NCI-H1436 treated with DMSO at 0.1 percent for 48 hours (cell line): ENCODE measurements around the gene OPCML.

Experiments used
- DNase-seq: peaks from one replicate; lab custom pipeline; 2025; lab: John Stamatoyannopoulos, UW

OPCML gene

DNA sequence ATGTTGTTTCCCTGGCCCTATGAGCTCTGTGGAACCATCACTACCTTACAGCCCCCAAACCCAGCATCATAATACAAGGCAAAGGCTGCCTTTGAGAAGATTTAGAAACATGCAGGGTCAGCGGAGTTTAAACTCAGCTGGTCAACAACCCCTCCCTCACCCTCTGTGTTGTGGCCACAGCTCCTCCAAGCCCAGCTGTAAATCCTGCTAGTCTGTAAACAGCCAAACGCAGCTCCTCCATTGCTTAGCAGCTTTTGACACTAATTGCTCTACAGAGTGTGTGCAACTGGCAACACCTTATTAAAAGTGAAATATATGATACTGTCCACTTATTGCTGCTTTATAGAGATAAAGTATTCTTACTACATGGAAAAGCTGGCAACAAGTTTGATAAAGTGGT, 29.1 kb downstream of the OPCML start:
- DNase-seq = no peak

DNA sequence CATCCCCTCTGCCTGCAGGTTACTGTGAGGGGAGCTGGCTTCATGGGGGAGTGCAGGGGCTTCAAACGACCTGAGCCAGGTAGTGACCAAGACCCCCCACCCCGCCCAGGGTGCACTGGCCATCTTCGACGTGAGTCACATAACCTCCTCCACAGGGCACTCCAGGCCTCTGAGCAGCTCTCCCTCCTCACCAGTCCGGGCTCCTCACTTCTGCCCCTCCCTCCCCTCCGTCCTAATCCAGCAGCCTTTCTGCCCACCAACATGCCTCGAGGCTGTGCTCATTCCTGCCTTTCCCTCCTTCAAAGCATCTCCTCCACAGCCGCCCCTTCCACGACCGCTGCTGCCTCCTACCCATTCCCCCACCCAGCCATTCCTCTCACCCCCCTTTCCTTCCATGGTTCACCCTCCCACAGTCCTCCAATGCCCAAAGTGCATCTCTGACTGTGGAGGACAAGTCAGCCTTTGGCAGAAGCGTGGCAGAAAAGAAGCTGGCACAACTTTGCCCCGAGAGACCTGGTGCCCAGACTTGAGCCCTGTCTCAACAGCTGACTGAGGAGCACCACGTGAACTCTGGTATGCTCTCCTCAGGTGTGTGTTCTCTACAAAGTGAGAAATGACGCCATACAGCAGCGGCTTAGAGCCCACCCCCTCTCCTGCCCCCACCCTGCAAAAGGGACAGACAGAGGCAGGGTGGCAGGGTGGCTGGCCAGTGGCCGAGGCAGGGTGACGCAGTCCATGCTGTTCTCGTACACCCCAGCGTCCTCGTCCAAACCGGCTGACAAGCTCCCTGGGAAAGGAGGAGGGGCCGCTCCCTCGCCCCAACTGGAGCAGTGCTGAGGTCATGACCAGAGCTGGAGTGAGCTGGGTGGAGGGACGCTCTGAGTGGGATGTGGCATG, 30.4 kb downstream of the OPCML start:
- DNase-seq = no peak

DNA sequence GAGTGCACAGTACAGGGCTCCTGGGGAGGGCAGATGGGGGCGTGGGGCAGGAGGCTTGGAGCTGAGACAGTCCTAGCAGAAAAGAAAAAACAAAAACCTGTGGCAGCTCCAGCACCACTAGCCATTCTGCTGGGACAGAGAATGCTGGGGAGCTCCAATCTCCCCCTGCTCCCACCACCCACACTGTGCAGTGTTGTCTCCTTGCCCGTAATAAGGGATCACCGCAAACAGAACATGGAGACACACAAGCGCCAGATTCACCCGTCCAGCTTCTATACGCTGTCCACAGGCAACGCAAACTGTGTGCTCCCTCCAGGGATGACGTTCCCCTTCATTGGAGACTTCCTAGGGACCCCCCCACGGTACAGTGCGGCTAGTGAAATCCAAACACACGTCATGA, 31.4 kb downstream of the OPCML start:
- no peak for DNase-seq

DNA sequence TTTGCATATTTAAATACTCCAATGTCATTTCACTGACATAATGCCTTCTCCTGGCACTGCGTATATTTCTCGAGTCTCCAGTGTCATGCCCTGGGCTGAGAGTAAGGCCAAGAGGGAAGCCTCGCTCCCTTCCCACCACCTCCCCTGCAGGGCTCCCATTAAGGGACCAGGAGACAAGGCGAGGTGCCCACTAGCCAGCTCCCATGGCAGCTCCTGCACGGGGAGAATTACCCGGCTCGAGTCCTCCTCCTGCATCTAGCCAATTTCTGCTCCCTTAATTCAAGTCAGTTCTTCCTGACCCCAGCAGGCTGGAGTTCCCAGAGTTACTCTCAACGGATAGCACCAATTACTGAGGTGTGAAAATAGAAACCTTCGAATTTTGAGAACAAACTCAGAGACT, 31.9 kb downstream of the OPCML start:
- no peak for DNase-seq

DNA sequence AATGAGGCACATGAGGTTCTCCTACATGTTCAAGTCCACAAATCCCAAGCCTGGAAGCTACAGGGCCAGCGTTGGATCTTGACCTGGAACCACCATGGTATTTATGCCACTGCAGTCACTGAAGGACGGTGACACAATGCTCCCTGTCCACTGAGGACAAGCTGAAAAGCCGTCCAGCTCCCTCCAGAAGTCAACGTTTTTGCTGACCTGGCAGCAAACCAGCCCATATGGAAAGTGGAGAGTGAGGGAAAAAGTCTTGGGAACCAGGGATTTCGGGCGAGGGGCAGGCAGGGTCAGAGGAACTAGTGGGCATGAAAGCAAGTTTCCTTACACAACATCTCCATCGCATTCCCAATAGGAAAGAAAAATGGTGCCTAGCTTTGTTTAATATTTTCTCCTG, 33.3 kb downstream of the OPCML start:
- no peak for DNase-seq

DNA sequence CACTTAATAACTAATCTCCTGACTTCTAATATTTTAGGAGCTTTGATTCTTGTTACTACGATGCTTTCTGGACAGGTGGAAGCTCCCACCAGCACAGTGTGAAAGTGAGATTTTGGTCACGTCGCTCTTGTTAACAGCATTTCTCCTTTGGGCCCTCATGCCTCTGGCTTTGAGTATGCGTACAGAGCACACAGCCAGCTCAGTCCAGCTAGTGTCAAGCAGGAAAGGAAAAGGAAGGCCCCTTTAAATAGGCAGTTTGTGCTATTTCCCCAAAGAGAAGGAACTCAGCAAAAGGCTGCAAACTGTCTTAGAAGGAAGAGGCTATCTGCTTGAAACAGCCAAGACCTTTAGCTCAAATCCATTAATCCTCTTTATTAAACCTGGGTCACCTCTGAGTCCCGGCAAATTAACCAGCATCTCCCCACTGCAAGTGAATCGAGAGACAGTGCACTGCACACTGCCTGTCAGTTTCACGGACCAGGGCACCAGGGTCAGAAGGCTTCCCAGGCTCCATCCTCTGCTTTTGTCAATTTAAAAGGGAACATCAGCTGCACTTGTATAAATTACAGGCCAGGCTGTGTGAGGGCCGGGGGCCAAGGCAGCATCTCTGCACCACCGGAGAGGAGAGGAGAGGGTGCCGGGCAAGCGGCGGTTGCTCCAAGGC, 34.7 kb downstream of the OPCML start:
- DNase-seq = no peak

DNA sequence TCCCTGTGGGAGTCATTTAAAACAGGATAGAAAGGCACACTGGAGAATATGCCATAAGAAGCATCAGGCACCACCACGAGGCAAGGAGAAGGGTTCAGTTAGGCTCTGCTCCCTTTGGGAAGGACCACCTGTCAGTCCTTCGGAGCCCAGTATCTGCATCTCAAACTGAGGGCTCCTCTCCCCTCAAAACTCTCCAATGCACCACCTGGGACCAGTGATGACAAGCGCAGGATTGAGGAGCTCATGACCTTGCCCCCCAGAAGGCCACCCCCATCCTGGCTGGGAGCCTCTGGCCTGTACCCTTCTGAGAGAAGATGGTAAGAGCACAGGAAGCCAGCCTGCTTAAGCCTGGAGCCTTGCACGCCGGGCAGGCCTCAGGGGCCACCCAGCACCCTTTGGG, 39.4 kb downstream of the OPCML start:
- DNase-seq = no peak

DNA sequence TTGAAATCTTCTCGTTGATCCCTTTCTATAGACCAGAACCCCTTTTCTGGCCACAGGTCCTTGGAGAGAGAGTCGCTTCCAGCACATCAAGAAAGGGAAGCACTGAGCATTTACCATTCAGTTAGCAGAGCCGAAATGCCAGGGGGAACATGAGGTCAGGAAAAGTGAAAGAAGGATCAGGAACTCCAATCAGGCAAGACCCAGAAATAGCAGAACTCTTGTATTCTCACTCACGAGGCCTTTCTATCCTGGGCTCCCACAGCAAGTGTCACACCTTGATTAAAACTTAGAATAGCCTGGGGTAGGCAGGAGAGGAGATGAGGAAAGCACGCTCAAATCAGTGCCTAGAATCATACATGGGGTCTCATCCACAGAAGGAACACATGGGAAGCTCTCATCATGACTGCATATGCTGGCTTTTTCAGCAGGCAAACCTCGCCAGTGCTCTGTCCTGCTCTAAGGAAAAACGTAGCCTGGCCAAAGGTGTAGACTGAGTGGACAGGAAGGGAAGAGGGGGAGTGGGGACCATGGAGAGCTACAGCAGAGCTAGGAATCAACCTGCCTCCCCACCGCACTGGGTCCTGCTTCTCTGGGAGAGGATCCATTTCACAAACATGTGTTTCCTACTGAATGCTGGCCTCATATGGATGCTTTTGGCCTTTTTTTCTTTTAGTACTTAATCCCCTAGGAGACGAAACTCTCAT, 40.5 kb downstream of the OPCML start:
- no peak for DNase-seq

DNA sequence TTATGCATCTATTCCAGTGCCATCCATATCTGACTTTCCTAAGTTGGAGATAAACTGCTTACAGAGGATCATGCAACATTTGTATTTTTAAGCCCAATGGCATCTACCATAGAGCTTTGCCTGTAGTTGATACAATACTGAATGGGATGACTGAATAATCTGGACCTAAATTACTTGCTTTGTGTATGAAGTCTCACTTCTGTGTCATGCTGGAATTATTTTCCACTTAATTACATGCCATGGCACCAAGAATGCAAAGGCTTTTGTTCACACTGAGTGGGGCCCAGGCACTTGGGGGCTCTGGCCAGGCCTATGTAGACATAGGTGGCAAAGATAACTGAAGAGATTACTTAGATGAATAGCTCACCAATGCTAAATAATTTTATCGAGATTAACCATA, 51.6 kb downstream of the OPCML start:
- no peak for DNase-seq

DNA sequence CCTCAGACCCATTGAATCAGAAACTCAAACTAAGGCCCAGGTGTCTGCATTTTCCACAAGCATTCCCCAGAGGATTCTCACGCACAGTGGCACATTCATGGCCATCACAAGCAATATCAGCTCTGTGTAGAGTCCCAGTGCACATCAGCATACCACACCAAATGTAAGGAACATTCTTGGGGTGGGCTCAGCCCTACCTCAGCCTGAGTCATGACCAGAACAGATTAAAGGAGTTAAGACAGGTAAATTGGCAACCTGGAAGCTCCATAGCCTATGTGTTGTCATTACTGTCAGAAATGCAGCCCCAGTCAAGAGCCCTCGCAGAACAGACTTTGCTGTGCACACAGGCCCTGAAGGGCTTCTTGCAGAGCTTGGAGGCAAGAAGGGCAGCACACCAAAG, 53.1 kb downstream of the OPCML start:
- DNase-seq = no peak

DNA sequence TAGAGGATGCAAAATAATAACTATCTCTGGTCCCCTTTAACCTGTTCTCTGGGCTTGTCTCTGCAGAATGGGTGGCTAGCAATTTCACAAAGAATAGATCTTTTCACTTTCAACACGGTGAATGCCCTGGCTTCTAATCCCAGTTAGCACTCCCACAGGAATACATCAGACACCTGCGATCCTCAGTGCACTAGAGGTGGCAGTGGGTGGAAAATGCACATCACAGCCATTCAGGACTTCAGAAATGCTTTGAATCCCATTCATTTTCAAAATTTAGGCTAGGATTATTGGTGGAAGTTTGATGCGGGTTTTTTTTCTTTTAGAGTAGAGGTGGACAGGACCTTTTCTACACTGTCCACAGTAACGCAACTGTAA, 55.1 kb downstream of the OPCML start:
- DNase-seq = no peak

DNA sequence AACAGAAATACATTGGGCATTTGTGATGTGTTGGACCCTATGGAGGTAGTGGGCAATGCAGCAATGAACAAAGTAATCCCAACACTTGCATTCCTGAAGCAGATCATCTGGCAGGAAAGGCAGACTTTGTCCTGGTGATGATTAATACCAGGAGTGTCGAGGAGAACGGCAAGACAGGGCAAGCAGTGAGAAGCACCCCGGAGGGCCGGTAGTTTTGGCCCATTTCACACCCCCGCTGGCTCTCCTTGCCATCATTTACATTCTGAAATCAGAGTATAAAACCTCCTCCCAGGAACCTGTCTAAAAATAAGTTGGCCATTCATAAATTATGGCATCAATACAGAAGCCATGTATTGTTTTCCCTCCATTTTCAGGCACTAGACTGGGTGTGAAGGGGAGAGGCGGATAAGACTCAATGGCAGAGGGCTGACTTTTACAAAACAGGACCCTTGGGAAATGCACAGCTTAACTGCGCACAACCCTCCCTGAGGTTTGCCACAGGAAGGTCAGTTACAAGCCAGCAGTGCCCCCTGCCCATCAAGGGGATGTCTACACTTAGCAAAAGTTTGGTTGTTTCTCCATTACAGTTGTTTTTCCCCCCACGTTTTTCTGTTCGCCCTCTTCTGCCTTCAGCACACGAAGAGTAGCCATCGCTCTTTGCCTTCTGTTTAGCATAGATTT, 55.6 kb downstream of the OPCML start:
- DNase-seq = no peak

DNA sequence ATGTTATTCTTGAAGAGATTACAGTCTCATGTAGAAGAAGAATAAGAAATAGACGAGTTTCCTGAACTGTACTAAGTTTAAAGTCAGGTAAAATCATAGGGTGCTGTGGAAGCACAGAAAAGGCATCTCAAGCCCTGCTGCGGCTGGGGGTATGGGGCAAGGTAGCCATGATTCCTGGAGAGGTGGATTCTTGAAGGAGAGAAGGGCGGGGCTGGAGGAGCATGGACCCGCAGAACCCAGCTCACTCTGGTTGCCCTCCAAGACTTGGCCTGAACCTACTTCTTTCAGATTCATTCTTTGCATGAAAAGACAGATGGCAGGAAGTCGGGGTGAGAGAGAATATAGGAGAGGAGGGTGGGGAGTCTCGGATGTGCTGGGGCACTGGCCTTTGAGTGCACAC, 57.8 kb downstream of the OPCML start:
- no peak for DNase-seq

DNA sequence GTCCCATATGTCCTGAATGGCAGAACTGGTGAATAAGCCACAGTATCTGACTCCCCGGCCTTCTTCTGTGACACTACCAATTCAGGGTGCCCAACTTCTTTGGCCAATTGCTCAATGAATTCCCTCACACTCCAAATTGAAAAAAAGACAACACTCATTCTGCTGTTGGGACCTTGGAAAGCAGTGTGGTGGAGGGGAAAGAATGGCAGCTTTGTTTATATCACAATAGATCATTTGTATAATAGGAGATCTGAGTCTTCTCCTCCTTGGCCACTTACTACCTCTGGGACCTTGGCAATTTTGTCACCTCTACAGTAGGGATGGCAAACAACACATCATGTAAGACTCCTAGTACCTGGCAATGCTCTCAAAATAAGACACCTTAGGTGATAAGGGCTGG, 64.6 kb downstream of the OPCML start:
- no peak for DNase-seq

DNA sequence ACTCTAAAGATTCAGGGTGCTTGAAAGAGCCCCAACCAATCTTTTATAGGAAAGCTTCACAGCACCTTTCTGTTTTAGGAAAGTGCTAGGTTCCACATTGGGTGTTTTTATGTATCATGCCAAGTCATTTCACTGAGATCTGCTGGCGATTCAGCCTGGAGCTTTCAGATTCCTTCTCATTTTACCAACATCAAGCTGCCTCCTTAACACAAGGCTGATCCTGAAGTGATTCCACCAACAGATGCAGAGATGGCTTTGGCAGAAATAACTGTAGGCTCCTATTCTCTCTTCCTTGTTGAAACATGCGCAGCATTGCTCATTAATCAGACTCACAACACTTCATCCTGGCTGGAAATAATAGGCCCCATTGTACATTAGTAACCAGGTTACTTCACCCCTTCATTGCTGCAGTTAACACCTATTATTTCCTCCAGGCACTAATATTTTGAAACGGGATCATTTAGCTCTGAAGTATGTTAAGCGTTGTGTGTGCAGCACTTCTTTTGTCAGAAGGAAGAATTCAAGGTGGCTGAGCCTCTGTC, 89.0 kb downstream of the OPCML start:
- no peak for DNase-seq

DNA sequence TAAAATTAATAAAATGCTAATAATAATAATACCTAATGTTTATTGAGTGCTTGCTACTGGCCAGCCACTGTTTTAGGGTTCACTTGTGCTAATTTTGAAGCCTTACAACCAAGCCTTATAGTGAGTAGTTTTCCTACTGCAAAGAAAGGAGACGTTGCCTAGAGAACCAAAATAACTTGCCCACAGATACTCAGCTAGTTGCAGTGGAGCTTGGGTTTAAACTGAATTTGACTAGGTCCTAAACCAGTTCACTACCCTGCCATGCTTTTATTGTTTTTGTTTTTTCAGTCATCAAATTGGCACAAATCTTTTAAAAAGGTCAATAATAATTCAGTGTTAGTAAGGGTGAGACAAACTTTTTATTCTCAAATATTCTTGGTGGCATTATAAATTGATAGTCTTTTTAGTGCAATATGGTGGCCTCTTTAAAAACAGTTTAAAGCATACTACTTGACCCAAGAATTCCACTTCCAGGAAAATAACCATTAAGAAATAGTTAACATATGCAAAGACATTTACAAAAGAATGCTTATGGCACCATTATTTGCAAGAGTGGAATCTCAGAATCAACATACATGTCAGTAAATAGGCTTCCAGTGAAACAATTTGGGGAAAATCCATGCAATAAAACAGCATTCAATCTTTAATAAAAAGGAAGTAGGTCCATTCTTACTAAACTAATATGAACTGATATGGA, 90.2 kb downstream of the OPCML start:
- no peak for DNase-seq

DNA sequence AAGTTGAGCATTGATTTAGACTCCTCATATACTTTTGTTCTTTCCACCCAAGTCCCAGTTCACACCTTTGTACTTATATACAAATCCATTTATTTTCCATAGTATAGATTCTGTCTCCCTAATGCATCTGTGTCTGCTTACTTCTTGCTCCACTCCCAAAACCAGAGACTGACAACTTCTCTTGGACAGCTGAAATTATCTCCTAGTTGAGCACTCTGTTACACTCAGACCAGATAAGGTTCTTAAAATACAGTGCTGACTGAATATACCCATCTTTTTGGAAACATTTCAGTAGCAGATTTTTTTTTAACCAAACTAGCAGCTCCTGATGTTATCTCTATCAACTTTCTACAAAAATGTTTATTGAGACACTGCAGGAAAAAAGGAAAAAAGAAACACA, 106.3 kb downstream of the OPCML start:
- DNase-seq = no peak

DNA sequence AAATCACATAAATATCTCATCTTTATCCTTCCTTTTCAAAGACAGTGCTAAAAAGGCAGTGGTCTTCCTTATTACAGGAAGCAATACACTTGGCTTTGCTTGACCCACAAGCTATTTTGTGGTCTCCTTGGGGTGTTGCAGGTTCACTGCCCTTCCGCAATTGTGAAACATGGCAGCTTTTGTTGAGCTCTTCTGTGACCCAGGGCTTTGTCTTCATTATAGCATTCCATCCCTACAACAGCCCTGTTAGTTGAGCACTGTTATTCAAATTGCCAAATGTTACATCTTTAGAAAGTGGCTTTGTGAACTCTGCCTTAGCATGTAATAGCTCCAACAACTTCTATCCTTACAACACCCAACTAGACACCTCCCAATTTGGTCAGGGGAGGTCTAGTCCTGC, 107.1 kb downstream of the OPCML start:
- no peak for DNase-seq

DNA sequence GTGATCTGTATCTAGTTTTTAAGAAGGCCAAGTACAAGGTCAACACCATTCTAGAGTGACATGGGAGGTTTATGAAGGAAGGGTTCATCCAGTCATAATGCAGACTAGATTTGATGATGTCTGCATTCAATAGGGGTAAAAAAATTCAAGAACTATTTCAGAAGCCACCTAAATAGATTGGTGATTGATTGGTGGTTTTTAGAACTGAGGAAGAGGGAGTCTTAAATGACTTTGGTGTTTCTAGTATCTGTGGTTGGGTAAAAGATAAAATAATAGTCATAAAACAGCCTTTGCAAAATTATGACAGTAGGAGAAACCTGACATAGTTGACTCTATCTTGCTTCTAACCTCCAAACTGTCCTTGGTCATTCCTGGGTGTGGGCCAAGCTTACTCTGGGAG, 114.1 kb downstream of the OPCML start:
- no peak for DNase-seq

DNA sequence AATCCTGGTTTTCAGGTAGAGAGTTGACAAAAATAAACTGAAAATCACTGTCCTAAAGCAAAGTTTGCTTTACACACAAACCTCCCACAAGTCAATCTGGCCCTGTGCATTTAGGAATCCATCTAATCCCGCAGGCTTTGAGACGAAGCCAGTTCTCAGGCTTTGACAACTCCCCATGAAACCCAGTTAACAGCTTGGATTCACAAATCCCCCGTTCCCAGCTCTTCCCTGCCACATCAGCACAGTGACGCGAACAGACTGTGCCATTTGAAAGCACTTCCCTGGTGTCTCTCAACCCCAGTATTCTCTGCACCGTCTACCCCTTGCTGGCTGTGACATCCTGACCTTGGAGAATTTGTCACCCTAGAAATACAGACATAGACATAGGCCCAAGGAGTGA, 117.8 kb downstream of the OPCML start:
- DNase-seq = no peak

DNA sequence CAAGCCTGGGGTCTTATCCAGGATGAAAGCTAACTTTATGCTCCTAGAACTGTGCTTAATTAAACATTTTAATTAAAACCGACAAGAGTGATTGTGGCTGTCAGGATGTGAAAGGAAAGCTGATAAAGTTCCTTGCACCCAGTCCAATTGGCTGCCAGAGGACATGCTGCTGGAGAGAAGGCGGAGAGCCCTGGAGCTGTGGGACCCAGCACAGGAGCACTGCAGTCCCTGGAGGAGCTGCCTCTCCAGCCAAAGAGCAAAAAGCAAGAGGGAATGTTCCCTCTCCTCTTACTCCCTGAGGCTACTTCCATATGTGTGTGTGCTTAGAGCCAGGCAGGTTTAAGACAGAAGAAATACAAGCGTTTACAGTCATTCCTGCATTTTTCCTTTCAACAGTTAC, 118.6 kb downstream of the OPCML start:
- DNase-seq = no peak

DNA sequence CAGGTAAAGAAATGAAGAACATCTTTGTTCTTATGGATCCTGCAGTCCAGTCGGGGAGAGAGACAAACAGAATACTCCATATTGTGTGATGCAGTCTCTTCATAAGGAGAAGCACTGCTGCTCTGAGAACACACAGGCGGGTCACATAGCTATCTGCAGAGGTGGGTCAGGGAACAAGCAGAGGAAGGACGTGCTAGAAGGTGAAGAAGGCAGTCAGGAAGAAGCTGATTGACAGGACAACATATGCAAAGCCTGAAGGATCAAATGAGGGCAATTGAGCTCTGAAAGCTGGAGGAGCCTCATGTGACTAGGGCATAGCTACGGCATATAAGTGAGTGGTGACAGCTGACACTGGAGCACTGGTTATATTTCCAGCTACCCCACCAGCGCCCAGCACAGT, 122.5 kb downstream of the OPCML start:
- no peak for DNase-seq
